Measurements from ENCODE around the gene FBXO5.
"Not testable (repeated sequence)": the region's sequence is repeated elsewhere in the genome, so short reads cannot be mapped to it uniquely, and the experiment has no call there.

The FBXO5 gene

GRCh38 chr6:152982904-152983636, at the start of gene FBXO5:
FBXO5 (minus strand) TSS chr6:152983041; CDS start chr6:152982959, 82 bp downstream.
- DNase-seq, result peak; percentile 96 to 97

GRCh38 chr6:153032255-153032882, 49.5 kb upstream of the FBXO5 start:
- DNase-seq, result peak; percentile 26 to 74

GRCh38 chr6:153031335-153031955, 48.6 kb upstream of the FBXO5 start:
- no peak for DNase-seq

GRCh38 chr6:153028963-153029362, 46.1 kb upstream of the FBXO5 start:
- no peak for DNase-seq

GRCh38 chr6:153028286-153028685, 45.4 kb upstream of the FBXO5 start:
- no peak for DNase-seq

GRCh38 chr6:153027480-153027879, 44.6 kb upstream of the FBXO5 start:
- no peak for DNase-seq

GRCh38 chr6:153024709-153025017, 41.8 kb upstream of the FBXO5 start:
- DNase-seq, result no peak

GRCh38 chr6:153023977-153024708, 41.3 kb upstream of the FBXO5 start:
- DNase-seq, result peak; percentile 21 to 83

- no peak for DNase-seq
Observed at GRCh38 chr6:153018355-153018754, 35.5 kb upstream of the FBXO5 start.

GRCh38 chr6:153016846-153017245, 34.0 kb upstream of the FBXO5 start:
- DNase-seq, result no peak

- no peak for DNase-seq
Observed at GRCh38 chr6:153015094-153015640, 32.3 kb upstream of the FBXO5 start.

GRCh38 chr6:153013438-153013837, 30.6 kb upstream of the FBXO5 start:
- DNase-seq, result no peak

- DNase-seq, result no peak
Observed at GRCh38 chr6:153012856-153013255, 30.0 kb upstream of the FBXO5 start.

- no peak for DNase-seq
Observed at GRCh38 chr6:153003366-153003690, 20.5 kb upstream of the FBXO5 start.

- peak; percentile 96 to 97 for DNase-seq
Observed at GRCh38 chr6:153002613-153003365, 19.9 kb upstream of the FBXO5 start, which contains the start of gene MTRF1L. MTRF1L (minus strand) TSS chr6:153002709; CDS start chr6:153002685, 24 bp downstream.

- peak in 1 of 2 donors; percentile 21 for DNase-seq
Observed at GRCh38 chr6:153001767-153002612, 19.1 kb upstream of the FBXO5 start.

- not testable (repeated sequence) for DNase-seq
Observed at GRCh38 chr6:153000790-153001189, 17.9 kb upstream of the FBXO5 start.

GRCh38 chr6:153000243-153000642, 17.4 kb upstream of the FBXO5 start:
- DNase-seq, result no peak

- not testable (repeated sequence) for DNase-seq
Observed at GRCh38 chr6:152999538-152999937, 16.7 kb upstream of the FBXO5 start.

GRCh38 chr6:152993847-152994246, 11.0 kb upstream of the FBXO5 start:
- DNase-seq, result no peak

GRCh38 chr6:152993431-152993830, 10.6 kb upstream of the FBXO5 start:
- DNase-seq, result no peak

All from inflammatory macrophage treated with lipopolysaccharide for 1 hour (primary cell).